ENCODE data around the gene PTPRK.

PTPRK gene

GRCh38 chr6:128172752-128173682 is 347.4 kb downstream of the PTPRK start:
- DNase-seq = no peak

GRCh38 chr6:128172081-128172480 is 348.3 kb downstream of the PTPRK start:
- DNase-seq = no peak

GRCh38 chr6:128171182-128171581 is 349.2 kb downstream of the PTPRK start:
- DNase-seq = no peak

- no peak for DNase-seq
Observed at GRCh38 chr6:128168244-128168643, 352.2 kb downstream of the PTPRK start.

GRCh38 chr6:128167552-128167951 is 352.8 kb downstream of the PTPRK start:
- no peak for DNase-seq

GRCh38 chr6:128164254-128164653 is 356.1 kb downstream of the PTPRK start:
- DNase-seq = no peak

GRCh38 chr6:128162423-128162822 is 358.0 kb downstream of the PTPRK start:
- no peak for DNase-seq

GRCh38 chr6:128161839-128162238 is 358.6 kb downstream of the PTPRK start:
- peak; percentile 67 for DNase-seq

GRCh38 chr6:128161263-128161662 is 359.1 kb downstream of the PTPRK start:
- DNase-seq = peak; percentile 72

GRCh38 chr6:128158496-128158895 is 361.9 kb downstream of the PTPRK start:
- DNase-seq = no peak

- no peak for DNase-seq
Observed at GRCh38 chr6:128156321-128157111, 363.9 kb downstream of the PTPRK start.

- DNase-seq = no peak
Observed at GRCh38 chr6:128155826-128156225, 364.6 kb downstream of the PTPRK start.

GRCh38 chr6:128152551-128152950 is 367.8 kb downstream of the PTPRK start:
- DNase-seq = no peak

GRCh38 chr6:128150376-128150775 is 370.0 kb downstream of the PTPRK start:
- DNase-seq = no peak

GRCh38 chr6:128149796-128150195 is 370.6 kb downstream of the PTPRK start:
- no peak for DNase-seq

GRCh38 chr6:128144320-128144719 is 376.1 kb downstream of the PTPRK start:
- DNase-seq = no peak

- no peak for DNase-seq
Observed at GRCh38 chr6:128141932-128142331, 378.5 kb downstream of the PTPRK start.

GRCh38 chr6:128139519-128139918 is 380.9 kb downstream of the PTPRK start:
- no peak for DNase-seq

- no peak for DNase-seq
Observed at GRCh38 chr6:128138694-128139093, 381.7 kb downstream of the PTPRK start.

GRCh38 chr6:128135325-128135724 is 385.1 kb downstream of the PTPRK start:
- DNase-seq = no peak

- no peak for DNase-seq
Observed at GRCh38 chr6:128131566-128131965, 388.8 kb downstream of the PTPRK start.

- DNase-seq = no peak
Observed at GRCh38 chr6:128131036-128131435, 389.4 kb downstream of the PTPRK start.

- DNase-seq = no peak
Observed at GRCh38 chr6:128129679-128130078, 390.7 kb downstream of the PTPRK start.

GRCh38 chr6:128127650-128128049 is 392.7 kb downstream of the PTPRK start:
- no peak for DNase-seq
